Measurements from ENCODE around the gene TBK1. TPM values are rescaled to one million over a fixed set of nuclear protein-coding genes. Genes with fewer than 3 reads are reported as not detected.

TBK1 gene
- total RNA-seq, 1 donor from 2014 or later: 15.8 TPM

- H3K27ac Mint-ChIP-seq (ENCODE audit: unreplicated experiment): no peak overlapping the region
- no peak overlapping the region for H3K4me3 Mint-ChIP-seq (ENCODE audit: unreplicated experiment)
- no peaks in the 10 kb centered on the region for H3K36me3 Mint-ChIP-seq (ENCODE audit: unreplicated experiment)
- no peak for TF ChIP-seq CTCF (IDR thresholded peaks at IDR 0.05; ENCODE audit: partially characterized antibody, unreplicated experiment)
- no peak for DNase-seq
- peaks cover 2% of the 10 kb centered on the region for H3K9me3 Mint-ChIP-seq (ENCODE audit: unreplicated experiment)
- no peaks in the 10 kb centered on the region for H3K27me3 Mint-ChIP-seq (ENCODE audit: unreplicated experiment)
- H3K4me1 Mint-ChIP-seq (ENCODE audit: low read depth, unreplicated experiment): peaks cover 11% of the 10 kb centered on the region
Measured at GRCh38 chr12:64525461-64526160, 73.7 kb downstream of the TBK1 start.

- Mint-ChIP-seq H3K4me1 (ENCODE audit: low read depth, unreplicated experiment) (peaks cover 11% of the 10 kb centered on the region), H3K27me3 (ENCODE audit: unreplicated experiment) (no peaks in the 10 kb centered on the region), H3K27ac (ENCODE audit: unreplicated experiment) (no peak overlapping the region), H3K9me3 (ENCODE audit: unreplicated experiment) (peaks cover 2% of the 10 kb centered on the region), H3K36me3 (ENCODE audit: unreplicated experiment) (no peaks in the 10 kb centered on the region), H3K4me3 (ENCODE audit: unreplicated experiment) (no peak overlapping the region)
- no peak for TF ChIP-seq CTCF (IDR thresholded peaks at IDR 0.05; ENCODE audit: partially characterized antibody, unreplicated experiment)
- DNase-seq: no peak
Measured at GRCh38 chr12:64526859-64527258, 74.9 kb downstream of the TBK1 start.

- peak; percentile 28 for DNase-seq
- no peak overlapping the region for H3K27ac Mint-ChIP-seq (ENCODE audit: unreplicated experiment)
- H3K27me3 Mint-ChIP-seq (ENCODE audit: unreplicated experiment): no peaks in the 10 kb centered on the region
- no peak overlapping the region for H3K4me3 Mint-ChIP-seq (ENCODE audit: unreplicated experiment)
- H3K36me3 Mint-ChIP-seq (ENCODE audit: unreplicated experiment): no peaks in the 10 kb centered on the region
- H3K9me3 Mint-ChIP-seq (ENCODE audit: unreplicated experiment): peaks cover 2% of the 10 kb centered on the region
- TF ChIP-seq CTCF (IDR thresholded peaks at IDR 0.05; ENCODE audit: partially characterized antibody, unreplicated experiment): no peak
- peaks cover 5% of the 10 kb centered on the region for H3K4me1 Mint-ChIP-seq (ENCODE audit: low read depth, unreplicated experiment)
Measured at GRCh38 chr12:64528616-64529015, 76.7 kb downstream of the TBK1 start.

GRCh38 chr12:64530566-64530965 lies 78.6 kb downstream of the TBK1 start:
- Mint-ChIP-seq H3K4me3 (ENCODE audit: unreplicated experiment) (no peak overlapping the region), H3K27me3 (ENCODE audit: unreplicated experiment) (no peaks in the 10 kb centered on the region), H3K9me3 (ENCODE audit: unreplicated experiment) (no peaks in the 10 kb centered on the region), H3K36me3 (ENCODE audit: unreplicated experiment) (no peaks in the 10 kb centered on the region), H3K27ac (ENCODE audit: unreplicated experiment) (no peak overlapping the region), H3K4me1 (ENCODE audit: low read depth, unreplicated experiment) (peaks cover 5% of the 10 kb centered on the region)
- no peak for DNase-seq
- TF ChIP-seq CTCF (IDR thresholded peaks at IDR 0.05; ENCODE audit: partially characterized antibody, unreplicated experiment): no peak

- no peak for TF ChIP-seq CTCF (IDR thresholded peaks at IDR 0.05; ENCODE audit: partially characterized antibody, unreplicated experiment)
- Mint-ChIP-seq H3K4me3 (ENCODE audit: unreplicated experiment) (no peak overlapping the region), H3K4me1 (ENCODE audit: low read depth, unreplicated experiment) (peaks cover 5% of the 10 kb centered on the region), H3K27me3 (ENCODE audit: unreplicated experiment) (no peaks in the 10 kb centered on the region), H3K9me3 (ENCODE audit: unreplicated experiment) (no peaks in the 10 kb centered on the region), H3K27ac (ENCODE audit: unreplicated experiment) (no peak overlapping the region), H3K36me3 (ENCODE audit: unreplicated experiment) (no peaks in the 10 kb centered on the region)
- DNase-seq: no peak
Measured at GRCh38 chr12:64531665-64532334, 79.9 kb downstream of the TBK1 start.

Data from glutamatergic neuron (in vitro differentiated cells).